Measurements from ENCODE around the gene FNBP1. TPM values are rescaled to one million over a fixed set of nuclear protein-coding genes. Genes with fewer than 3 reads are reported as not detected.

Gene FNBP1
- total and polyA plus RNA-seq, 2 of the 8 experiments (the other 6 are each of a cell fraction or from before 2014, with no cell fraction given) = 7.2 to 40.9 TPM

- H3K18ac ChIP-seq (ENCODE audit: extremely low read depth, low read length) = peak overlapping the region; percentile 68; the same call in 1 of the 2 replicates
- H4K20me1 ChIP-seq (replicated peaks in 1 of 2; ENCODE audit: control insufficient read depth in 1 of 2, insufficient read depth in 2 of 2, low read length in 2 of 2) = no peaks in the 10 kb centered on the region
- no peak overlapping the region for H2AFZ ChIP-seq (ENCODE audit: low read length)
- H3K9me3 ChIP-seq (ENCODE audit: insufficient read depth in 2 of 2, low read depth in 1 of 2, low read length in 1 of 2) = peaks cover 4 to 7% of the 10 kb centered on the region in 2 experiments; a peak in 2 of 4 replicates
- no peaks in the 10 kb centered on the region for H3K79me1 ChIP-seq (ENCODE audit: low read depth, low read length)
- H4K8ac ChIP-seq (ENCODE audit: extremely low read depth, insufficient read depth, low read length) = no peak overlapping the region
- DNase-seq (ENCODE audit: low read depth in 1 of 2, low spot score in 2 of 2) (no peak), FAIRE-seq (no peak)
- H3K9ac ChIP-seq (replicated peaks in 1 of 4; ENCODE audit: extremely low read depth in 1 of 4, low read depth in 3 of 4, low read length in 3 of 4) = no peak overlapping the region
- no peak overlapping the region; a peak in 1 of 4 replicates for H3K4me2 ChIP-seq (ENCODE audit: insufficient read depth in 1 of 2, low read depth in 2 of 2, low read length in 2 of 2)
- no peak overlapping the region for H2BK20ac ChIP-seq (ENCODE audit: low read length)
- H3K23ac ChIP-seq (ENCODE audit: insufficient read length) = no peak overlapping the region
- H3K4me3 ChIP-seq (ENCODE audit: extremely low read depth in 1 of 4, insufficient read depth in 2 of 4, low read depth in 3 of 4, low read length in 4 of 4) = peak overlapping the region in 2 of 4 experiments; percentile 0 to 5; a peak in 1 of 8 replicates
- ChIA-PET CTCF (ENCODE audit: partially characterized antibody) (interaction anchor here (0.6 to 1.4 kb wide), 4 partner anchors 14 to 210 kb away, joined by 3 to 5 read pairs (median 4); no protein-coding TSS in a partner anchor), POLR2A (ENCODE audit: partially characterized antibody) (interaction anchor here (1.5 kb wide), 1 partner anchor 12 kb away, joined by 4 read pairs; no protein-coding TSS in a partner anchor)
- H3K27ac ChIP-seq (ENCODE audit: low read depth, low read length) = 0 out of 2 replicates have a peak overlapping the region, but pooled peaks have one; percentile 11
- H2BK15ac ChIP-seq (ENCODE audit: low read length) = no peak overlapping the region
- peaks cover 0 to 2% (median 0%) of the 10 kb centered on the region in 4 experiments; a peak in 1 of 8 replicates for H3K36me3 ChIP-seq (ENCODE audit: control insufficient read depth in 2 of 4, insufficient read depth in 4 of 4, low read length in 3 of 4)
- H2AK5ac ChIP-seq (ENCODE audit: low read depth, low read length) = no peak overlapping the region
- 60% methylated on average over 2 of the region's 2 CpGs; no CpG with 5 or more reads in 1 of the 2 experiments for WGBS, 2 experiments (ENCODE audit: extremely low coverage in 1 of 2, insufficient coverage in 1 of 2, insufficient read length in 1 of 2, insufficient replicate concordance in 2 of 2, low coverage in 1 of 2, low lambda C conversion rate in 2 of 2, missing lambda C conversion rate in 1 of 2)
- H2BK120ac ChIP-seq (replicated peaks; ENCODE audit: low read depth, low read length) = no peak overlapping the region
- H3K14ac ChIP-seq (ENCODE audit: insufficient read length) = no peak overlapping the region
- H3K23me2 ChIP-seq (ENCODE audit: low read depth, low read length) = no peaks in the 10 kb centered on the region
- no peak overlapping the region; the same call in 1 of the 2 replicates for H2BK5ac ChIP-seq (ENCODE audit: low read depth, low read length)
- H4K91ac ChIP-seq (replicated peaks; ENCODE audit: insufficient read length, low read length) = no peak overlapping the region
- H2BK12ac ChIP-seq (ENCODE audit: low read depth, low read length) = no peak overlapping the region
- H3K4me1 ChIP-seq (replicated peaks in 1 of 4; ENCODE audit: control insufficient read depth in 3 of 4, insufficient read depth in 4 of 4, low read length in 3 of 4) = no peaks in the 10 kb centered on the region; a peak in 3 of 7 replicates
- H3K79me2 ChIP-seq (ENCODE audit: control insufficient read depth in 1 of 2, insufficient read depth in 2 of 2, low read length in 2 of 2) = no peaks in the 10 kb centered on the region
- no peak overlapping the region for H3K4ac ChIP-seq (replicated peaks; ENCODE audit: insufficient read length, low read depth, low read length)
- peak overlapping the region; percentile 83 for H4K5ac ChIP-seq (ENCODE audit: insufficient read length, low read depth, low read length)
- H3K56ac ChIP-seq (replicated peaks; ENCODE audit: insufficient read length, low read depth, low read length) = no peak overlapping the region
- no peaks in the 10 kb centered on the region for H3K27me3 ChIP-seq (replicated peaks in 1 of 4; ENCODE audit: control insufficient read depth in 3 of 4, extremely low read depth in 1 of 4, insufficient read depth in 3 of 4, low read length in 3 of 4)
- TF ChIP-seq POLR2AphosphoS5 (IDR thresholded peaks at IDR 0.05; ENCODE audit: low read depth, low read length) (no peak), BCL11A (IDR thresholded peaks at IDR 0.05; ENCODE audit: low read depth in 2 of 2, low read length in 2 of 2) (no peak), CREB1 (IDR thresholded peaks at IDR 0.05) (no peak), RNF2 (IDR thresholded peaks at IDR 0.05; ENCODE audit: borderline replicate concordance, low read depth, low read length, missing control alignments, poor library complexity, severe bottlenecking) (no peak), TEAD4 (IDR thresholded peaks at IDR 0.05; ENCODE audit: low read depth, low read length) (no peak), EGR1 (IDR thresholded peaks at IDR 0.05; ENCODE audit: borderline replicate concordance, low read depth, low read length) (no peak), ZNF274 (IDR thresholded peaks at IDR 0.05; ENCODE audit: borderline replicate concordance, extremely low read depth, low read length) (no peak), RFX5 (IDR thresholded peaks at IDR 0.05; ENCODE audit: borderline replicate concordance, low read depth, low read length) (no peak), NANOG (IDR thresholded peaks at IDR 0.05; ENCODE audit: insufficient read depth, low read depth, low read length, poor library complexity, severe bottlenecking) (no peak), SUZ12 (IDR thresholded peaks at IDR 0.05; ENCODE audit: low read length) (no peak), ASH2L (IDR thresholded peaks at IDR 0.05; ENCODE audit: low read length) (no peak), PHF8 (conservative IDR thresholded peaks at IDR 0.05; ENCODE audit: low read depth, low read length) (no peak)
Measured at GRCh38 chr9:129938291-129938979, 104.6 kb downstream of the FNBP1 start.
